Activated CD4-positive, alpha-beta T cell treated with anti-CD3 and anti-CD28 coated beads for 36 hours (primary cell): ENCODE measurements around the gene AMFR. TPM values are rescaled to one million over a fixed set of nuclear protein-coding genes. Genes with fewer than 3 reads are reported as not detected.

Experiments
- ATAC-seq: fragments of 200-7000 bp; cut with Tn5 transposase; one replicate; pipeline ENCODE4 v1.10.0; 2021; ENCODE audit warnings: mild to moderate bottlenecking, moderate library complexity
- CTCF ChIA-PET: fragments of 350-600 bp; sonication (Branson Sonifier 250); formaldehyde crosslinking; loops from one replicate; lab custom pipeline; 2021; ENCODE audit warnings: antibody characterized with exemption; lab: Charles Lee
- POLR2A ChIA-PET: fragments of 350-600 bp; sonication (Branson Sonifier 250); formaldehyde crosslinking; loops from one replicate; lab custom pipeline; 2021; ENCODE audit warnings: antibody characterized with exemption, inconsistent platforms; lab: Charles Lee
- DNase-seq: peaks from one replicate; pipeline ENCODE4 v3.0.0-alpha.2; 2020
- H3K27ac Mint-ChIP-seq: one replicate; pipeline ENCODE4 v1.8.0; 2021; ENCODE audit warnings: mixed read lengths
- H3K27me3 Mint-ChIP-seq: one replicate; pipeline ENCODE4 v1.8.0; 2021; ENCODE audit warnings: mixed read lengths
- H3K36me3 Mint-ChIP-seq: one replicate; pipeline ENCODE4 v1.8.0; 2021; ENCODE audit warnings: low read depth, mixed read lengths
- H3K4me1 Mint-ChIP-seq: one replicate; pipeline ENCODE4 v1.8.0; 2021; ENCODE audit warnings: mixed read lengths
- H3K4me3 Mint-ChIP-seq: one replicate; pipeline ENCODE4 v1.8.0; 2021; ENCODE audit warnings: mild to moderate bottlenecking, moderate library complexity, mixed read lengths
- H3K9me3 Mint-ChIP-seq: one replicate; pipeline ENCODE4 v1.8.0; 2021; ENCODE audit warnings: low read depth, mixed read lengths
- intact Hi-C, 2 experiments: fragments of 100-400 bp; cut with DNase I in 1 of 2; cut with micrococcal nuclease in 1 of 2; formaldehyde crosslinking; loops; one replicate each; pipeline versions ENCODE4 v1.14.2 to v1.15.1; 2022 to 2024; cut with DNase I, micrococcal nuclease
- total RNA-seq, 2 experiments: library from RNA; stranded (reverse); gene quantifications; one replicate each; pipeline ENCODE4 v1.2.3, GENCODE V29; 2021

AMFR gene
- total RNA-seq, 2 experiments from 2014 or later, result 34.0 to 48.0 TPM

DNA sequence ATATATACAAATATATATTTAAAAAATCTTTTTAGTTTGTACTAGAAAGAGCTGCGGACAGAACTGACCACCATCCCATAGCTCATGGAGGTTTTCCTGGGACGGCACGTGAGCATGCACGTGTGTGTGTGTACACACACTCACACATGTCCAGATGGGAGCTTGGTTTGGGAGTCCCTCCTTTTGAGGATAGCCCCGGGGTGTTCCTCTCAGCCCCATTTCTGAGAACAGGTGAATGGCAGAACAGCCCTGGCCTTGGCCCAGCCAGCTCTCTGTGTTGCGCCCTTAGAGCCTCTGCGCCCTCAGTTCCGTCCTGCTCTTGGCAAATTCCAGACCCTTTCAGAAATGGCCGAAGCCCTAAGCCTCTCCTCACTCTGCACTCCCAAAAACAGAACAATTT, 70.1 kb downstream of the AMFR start:
- ATAC-seq, result no peak
- Mint-ChIP-seq H3K27ac (no peak overlapping the region), H3K9me3 (no peaks in the 10 kb centered on the region), H3K4me1 (peaks cover 29% of the 10 kb centered on the region), H3K4me3 (no peak overlapping the region), H3K27me3 (no peaks in the 10 kb centered on the region), H3K36me3 (peaks cover under 1% of the 10 kb centered on the region)
- ChIA-PET POLR2A (no interaction called here), CTCF (interaction anchor here (0.6 kb wide), 1 partner anchor 888 kb away, joined by 3 read pairs; no protein-coding TSS in a partner anchor)
- no peak for DNase-seq
- intact Hi-C loops, result loop anchor here in 1 of 2 experiments (5.0 kb wide), 3 partner anchors 327 to 1647 kb away; partner anchors contain the start of genes MT1X, USB1 and ZNF319

GRCh38 chr16:56354746-56355145, 70.6 kb downstream of the AMFR start:
- Mint-ChIP-seq H3K9me3 (no peaks in the 10 kb centered on the region), H3K27me3 (no peaks in the 10 kb centered on the region), H3K4me1 (peaks cover 26% of the 10 kb centered on the region), H3K4me3 (no peak overlapping the region), H3K36me3 (no peaks in the 10 kb centered on the region), H3K27ac (no peak overlapping the region)
- intact Hi-C loops, result loop anchor here in 1 of 2 experiments (5.0 kb wide), 3 partner anchors 328 to 1648 kb away; partner anchors contain the start of genes MT1X, USB1 and ZNF319
- ATAC-seq (no peak), DNase-seq (no peak)
- ChIA-PET POLR2A (no interaction called here), CTCF (interaction anchor here (0.6 kb wide), 1 partner anchor 887 kb away, joined by 3 read pairs; no protein-coding TSS in a partner anchor)

DNA sequence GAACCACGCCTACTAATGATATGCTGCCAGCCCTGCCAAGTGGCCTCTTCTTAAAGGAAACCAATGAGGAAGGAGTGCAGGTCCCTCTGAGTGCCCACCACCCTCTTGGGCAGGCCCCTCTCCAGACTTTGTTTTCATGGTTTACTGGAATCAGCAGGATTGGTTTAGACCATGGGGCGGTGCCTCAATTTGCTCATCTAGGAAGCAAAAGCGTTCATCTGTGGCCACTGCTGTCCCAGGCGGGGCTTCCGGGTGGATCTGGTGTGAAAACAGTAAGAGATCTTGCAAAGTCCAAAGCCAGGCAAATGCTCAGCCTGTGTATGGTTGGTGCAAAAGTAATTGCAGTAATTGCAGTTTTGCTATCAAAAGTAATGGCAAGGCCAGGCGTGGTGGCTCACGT, 71.3 kb downstream of the AMFR start:
- Mint-ChIP-seq H3K27ac (no peak overlapping the region), H3K4me1 (peaks cover 22% of the 10 kb centered on the region), H3K27me3 (no peaks in the 10 kb centered on the region), H3K36me3 (no peaks in the 10 kb centered on the region), H3K9me3 (no peaks in the 10 kb centered on the region), H3K4me3 (no peak overlapping the region)
- ATAC-seq, result no peak
- POLR2A ChIA-PET, result no interaction called here
- intact Hi-C loops, result no loop called here
- DNase-seq, result no peak
- CTCF ChIA-PET, result no interaction called here

DNA sequence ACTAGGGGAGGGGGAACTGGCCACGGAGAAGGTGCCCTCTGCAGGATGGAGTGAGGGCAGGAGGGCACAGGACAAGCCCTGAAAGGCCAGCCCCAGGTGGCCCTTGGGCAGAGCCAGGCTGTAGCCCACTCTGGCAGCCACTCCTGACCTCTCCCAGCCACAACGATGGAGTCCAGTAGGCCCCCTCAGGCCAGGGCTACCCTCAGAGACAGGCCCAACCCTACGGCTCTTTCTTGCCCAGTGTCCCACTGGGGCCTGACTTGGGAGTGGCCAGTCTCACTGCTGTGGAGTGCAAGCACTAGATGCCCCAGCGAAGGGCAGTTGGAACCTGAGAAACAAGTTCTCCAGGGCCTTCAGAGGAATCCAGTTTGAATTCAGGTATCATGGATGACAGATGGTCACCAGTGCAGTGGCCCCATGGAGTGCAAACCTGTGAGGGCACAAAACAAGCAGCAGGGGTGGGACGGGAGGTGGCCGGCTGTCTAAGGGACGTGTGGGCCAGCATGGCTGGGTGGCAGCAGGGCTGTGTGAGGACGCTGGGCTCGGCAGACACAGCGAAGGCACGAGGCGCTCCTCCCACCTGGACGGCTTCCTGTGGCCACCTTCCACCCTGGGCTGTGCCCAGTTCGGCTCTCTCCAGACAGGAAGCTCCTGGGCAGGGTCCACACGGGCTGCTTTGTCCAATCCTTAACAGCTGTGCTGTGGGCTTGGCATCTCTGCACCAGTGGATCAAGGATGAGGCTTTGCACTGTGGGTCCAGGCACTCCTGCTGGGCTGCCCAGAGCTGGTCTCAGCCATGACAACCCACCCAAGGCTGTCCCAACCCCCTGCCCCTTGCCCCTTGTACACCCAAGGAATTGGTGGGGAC, 72.1 kb downstream of the AMFR start:
- intact Hi-C loops, result no loop called here
- POLR2A ChIA-PET, result no interaction called here
- H3K27me3 Mint-ChIP-seq, result no peaks in the 10 kb centered on the region
- DNase-seq, result no peak
- no peaks in the 10 kb centered on the region for H3K9me3 Mint-ChIP-seq
- ATAC-seq, result no peak
- H3K36me3 Mint-ChIP-seq, result no peaks in the 10 kb centered on the region
- CTCF ChIA-PET, result no interaction called here
- peaks cover 18% of the 10 kb centered on the region for H3K4me1 Mint-ChIP-seq
- no peak overlapping the region for H3K4me3 Mint-ChIP-seq
- H3K27ac Mint-ChIP-seq, result no peak overlapping the region

GRCh38 chr16:56352351-56353053, 72.8 kb downstream of the AMFR start:
- intact Hi-C loops, result no loop called here
- Mint-ChIP-seq H3K4me3 (no peak overlapping the region), H3K27me3 (no peaks in the 10 kb centered on the region), H3K27ac (no peak overlapping the region), H3K4me1 (peaks cover 17% of the 10 kb centered on the region), H3K36me3 (no peaks in the 10 kb centered on the region), H3K9me3 (no peaks in the 10 kb centered on the region)
- no peak for ATAC-seq
- DNase-seq, result no peak
- POLR2A ChIA-PET, result no interaction called here
- CTCF ChIA-PET, result no interaction called here

- intact Hi-C loops, result no loop called here
- H3K27ac Mint-ChIP-seq, result no peak overlapping the region
- DNase-seq, result no peak
- ChIA-PET CTCF (interaction anchor here (0.5 kb wide), 1 partner anchor 1111 kb away, joined by 3 read pairs; the partner anchor contains the start of gene POLR2C), POLR2A (no interaction called here)
- H3K4me3 Mint-ChIP-seq, result no peak overlapping the region
- ATAC-seq, result no peak
- H3K36me3 Mint-ChIP-seq, result no peaks in the 10 kb centered on the region
- H3K27me3 Mint-ChIP-seq, result no peaks in the 10 kb centered on the region
- H3K9me3 Mint-ChIP-seq, result no peaks in the 10 kb centered on the region
- peaks cover 7% of the 10 kb centered on the region for H3K4me1 Mint-ChIP-seq
Measured at GRCh38 chr16:56351481-56351880, 73.9 kb downstream of the AMFR start.

DNA sequence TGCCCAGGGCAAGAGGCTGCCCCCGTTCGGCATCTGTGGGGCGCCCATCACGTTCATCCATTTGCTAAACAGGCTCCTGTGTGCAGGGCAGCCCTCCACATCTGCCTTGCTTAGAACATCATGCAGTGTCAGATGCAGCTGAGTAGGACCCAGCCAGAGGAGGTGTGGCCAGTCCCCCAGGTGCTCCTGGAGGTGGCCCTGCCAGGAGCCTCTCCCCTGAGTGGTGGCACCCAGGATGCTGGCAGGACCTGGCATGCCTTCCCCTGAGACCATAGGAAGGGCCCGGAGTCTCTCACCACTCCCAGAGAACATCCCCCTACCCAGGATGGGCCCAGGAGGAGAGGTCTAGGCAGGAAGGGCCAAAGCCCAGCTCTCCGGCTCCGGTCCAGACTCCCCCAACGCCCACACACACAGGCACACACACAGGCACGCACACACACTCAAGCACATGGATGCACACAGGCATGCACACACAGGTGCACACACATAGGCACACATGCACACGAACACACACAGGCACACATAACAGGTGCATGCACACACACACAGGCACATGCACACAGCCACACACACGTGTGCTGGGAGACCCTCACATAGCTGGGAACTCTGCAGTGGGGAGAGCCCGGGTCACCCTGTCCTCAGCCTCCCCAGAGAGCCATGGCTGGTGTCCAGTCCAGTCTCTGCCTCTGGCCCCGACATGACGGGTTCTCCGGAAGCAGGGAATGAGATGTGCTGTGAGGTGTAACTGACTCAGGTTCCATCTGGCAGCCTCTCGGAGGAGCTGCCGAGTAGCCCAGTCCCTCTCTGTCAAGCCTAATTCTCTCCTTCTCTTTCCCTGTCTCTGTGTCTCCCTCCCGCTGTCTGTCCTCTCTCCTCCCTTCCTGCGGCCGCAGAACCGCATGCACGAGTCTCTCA, 74.6 kb downstream of the AMFR start:
- POLR2A ChIA-PET, result no interaction called here
- no peaks in the 10 kb centered on the region for H3K27me3 Mint-ChIP-seq
- intact Hi-C loops, result no loop called here
- CTCF ChIA-PET, result no interaction called here
- ATAC-seq, result no peak
- no peaks in the 10 kb centered on the region for H3K4me1 Mint-ChIP-seq
- no peak overlapping the region for H3K27ac Mint-ChIP-seq
- H3K4me3 Mint-ChIP-seq, result no peak overlapping the region
- H3K9me3 Mint-ChIP-seq, result no peaks in the 10 kb centered on the region
- H3K36me3 Mint-ChIP-seq, result no peaks in the 10 kb centered on the region
- no peak for DNase-seq

GRCh38 chr16:56349711-56350161, 75.6 kb downstream of the AMFR start:
- CTCF ChIA-PET, result no interaction called here

DNA sequence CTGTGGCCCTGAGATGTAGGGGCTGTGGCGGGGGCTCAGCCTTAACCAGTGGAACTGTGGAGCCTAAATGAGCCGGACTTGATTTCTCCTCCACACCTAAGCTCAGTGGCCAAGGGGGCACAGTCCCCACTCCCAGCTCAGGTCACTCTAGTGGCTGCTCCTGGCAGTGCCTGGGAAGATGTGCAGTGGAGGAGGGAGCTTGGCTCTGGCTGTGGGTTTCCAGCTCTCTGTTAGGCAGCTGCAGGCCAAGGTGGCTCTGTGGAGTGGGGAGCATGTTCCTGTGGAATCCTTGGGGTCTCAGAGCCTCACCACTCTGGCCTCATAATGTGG, 76.3 kb downstream of the AMFR start:
- no peak for ATAC-seq
- intact Hi-C loops, result no loop called here
- H3K9me3 Mint-ChIP-seq, result no peaks in the 10 kb centered on the region
- H3K27me3 Mint-ChIP-seq, result no peaks in the 10 kb centered on the region
- DNase-seq, result no peak
- ChIA-PET CTCF (interaction anchor here (1.0 kb wide), 1 partner anchor 16 kb away, joined by 3 read pairs; no protein-coding TSS in a partner anchor), POLR2A (no interaction called here)
- H3K27ac Mint-ChIP-seq, result no peak overlapping the region
- H3K4me3 Mint-ChIP-seq, result no peak overlapping the region
- no peaks in the 10 kb centered on the region for H3K4me1 Mint-ChIP-seq
- H3K36me3 Mint-ChIP-seq, result no peaks in the 10 kb centered on the region

More at GRCh38 chr16:56349711-56350161, 75.6 kb downstream of the AMFR start:
- Mint-ChIP-seq H3K27me3 (no peaks in the 10 kb centered on the region), H3K27ac (no peak overlapping the region), H3K4me3 (no peak overlapping the region), H3K36me3 (no peaks in the 10 kb centered on the region), H3K4me1 (no peaks in the 10 kb centered on the region), H3K9me3 (no peaks in the 10 kb centered on the region)
- no peak for ATAC-seq
- intact Hi-C loops, result no loop called here
- POLR2A ChIA-PET, result no interaction called here
- no peak for DNase-seq

DNA sequence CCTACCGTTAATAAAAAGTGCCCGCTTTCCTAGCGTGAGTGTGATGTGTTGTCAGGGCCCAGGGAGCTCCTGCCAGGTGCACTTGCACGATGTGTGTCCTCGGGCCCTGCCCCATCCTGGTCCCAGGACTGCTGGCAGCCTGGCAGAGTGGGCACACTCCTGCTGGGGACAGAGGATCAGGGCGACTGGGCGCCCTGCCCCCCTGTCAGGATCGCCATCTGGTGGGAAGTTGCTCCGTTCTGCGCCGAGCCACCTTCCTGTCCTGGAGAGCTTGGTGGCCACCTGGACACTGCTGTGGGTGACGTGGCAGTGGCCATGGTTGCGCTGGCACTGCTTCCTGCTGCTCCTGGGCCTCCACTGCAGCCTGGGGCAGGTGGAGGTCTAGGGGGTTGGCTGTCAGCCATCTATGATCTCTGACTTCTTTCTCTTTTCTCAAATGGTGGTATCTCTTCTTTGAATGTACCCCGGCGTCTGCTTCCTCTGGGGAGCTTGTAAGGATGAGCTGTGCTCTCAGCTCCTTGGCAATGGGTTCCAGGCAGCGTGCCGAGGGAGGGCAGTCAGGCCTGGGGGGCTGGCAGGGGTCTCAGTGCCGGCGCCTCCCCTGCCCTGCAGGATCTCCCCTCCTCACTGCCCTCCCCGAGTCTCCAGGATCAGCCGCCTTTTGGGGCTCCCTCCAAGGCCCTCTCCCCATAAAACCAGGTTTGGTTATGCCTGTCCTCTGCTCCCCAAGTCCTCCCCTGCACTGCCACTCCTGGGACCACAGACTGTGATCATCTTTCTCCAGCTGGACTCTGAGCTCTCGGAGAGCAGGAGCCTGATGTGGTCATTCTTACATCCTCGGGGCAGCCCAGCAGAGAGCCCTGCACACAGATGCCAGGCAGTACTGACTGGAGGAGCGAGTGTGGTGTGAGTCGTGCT, 76.9 kb downstream of the AMFR start:
- intact Hi-C loops, result no loop called here
- no peak for DNase-seq
- Mint-ChIP-seq H3K27ac (no peak overlapping the region), H3K4me1 (no peaks in the 10 kb centered on the region), H3K36me3 (no peaks in the 10 kb centered on the region), H3K4me3 (no peak overlapping the region), H3K27me3 (no peaks in the 10 kb centered on the region), H3K9me3 (no peaks in the 10 kb centered on the region)
- no peak for ATAC-seq
- CTCF ChIA-PET, result interaction anchor here (1.0 kb wide), 1 partner anchor 16 kb away, joined by 3 read pairs; no protein-coding TSS in a partner anchor
- POLR2A ChIA-PET, result no interaction called here
